Large intestine (tissue), 3 donors: ENCODE results near the gene CISH. TPM values are rescaled to one million over a fixed set of nuclear protein-coding genes. Genes with fewer than 3 reads are reported as not detected.

ENCODE experiments used
- DNase-seq, 2 donors: peaks; one replicate each; pipeline versions ENCODE4 v3.0.0 to v3.0.0-alpha.2; 2013
- H3K27ac ChIP-seq: one replicate; pipeline ENCODE4 v1.5.1; 2013; ENCODE audit warnings: low read length
- H3K27me3 ChIP-seq: 2 replicates; pipeline ENCODE4 v1.6.1; 2013; ENCODE audit warnings: low read length; ENCODE audit not compliant: control insufficient read depth, insufficient read depth
- H3K36me3 ChIP-seq: 2 replicates; pipeline ENCODE4 v1.6.1; 2013; ENCODE audit warnings: low read length; ENCODE audit not compliant: control insufficient read depth, insufficient read depth
- H3K4me1 ChIP-seq: one replicate; pipeline ENCODE4 v1.6.1; 2013; ENCODE audit warnings: low read length; ENCODE audit not compliant: control insufficient read depth, insufficient read depth
- H3K4me3 ChIP-seq: one replicate; pipeline ENCODE4 v1.5.1; 2013; ENCODE audit warnings: low read length
- H3K9me3 ChIP-seq: one replicate; pipeline ENCODE4 v1.6.1; 2013; ENCODE audit warnings: mild to moderate bottlenecking, low read depth, low read length, moderate library complexity; ENCODE audit not compliant: control insufficient read depth
- WGBS: methylation state at CpG from one replicate; pipeline ENCODE4 v1.1.5; 2013; ENCODE audit warnings: low lambda C conversion rate; ENCODE audit not compliant: insufficient coverage; 5-methylcytosine and 5-hydroxymethylcytosine counted together
- polyA plus RNA-seq: library from polyadenylated mRNA; unstranded; fragments of 120-200 nt; gene quantifications from one replicate; pipeline ENCODE4 v1.2.1, GENCODE V29; 2013

CISH gene
- polyA plus RNA-seq, 1 donor: 47.8 TPM

- peaks cover 8% of the 10 kb centered on the region for H3K36me3 ChIP-seq
- peak overlapping the region; percentile 83 for H3K27ac ChIP-seq
- no peaks in the 10 kb centered on the region for H3K9me3 ChIP-seq
- peak; percentile 84 to 85 for DNase-seq
- peak overlapping the region; percentile 68 for H3K4me3 ChIP-seq
- no CpG with 5 or more reads among the region's 24 CpGs for WGBS
- H3K27me3 ChIP-seq: no peaks in the 10 kb centered on the region
- H3K4me1 ChIP-seq: peaks cover 29% of the 10 kb centered on the region
Measured at GRCh38 chr3:50616003-50616769, 4.6 kb upstream of the CISH start.

GRCh38 chr3:50615190-50615589, 3.6 kb upstream of the CISH start:
- DNase-seq: no peak
- WGBS: no CpG with 5 or more reads among the region's 1 CpG
- Histone ChIP-seq H3K4me1 (peaks cover 29% of the 10 kb centered on the region), H3K4me3 (no peak overlapping the region), H3K27me3 (no peaks in the 10 kb centered on the region), H3K36me3 (peaks cover 2% of the 10 kb centered on the region), H3K27ac (no peak overlapping the region), H3K9me3 (no peaks in the 10 kb centered on the region)

- Histone ChIP-seq H3K27ac (peak overlapping the region; percentile 96), H3K36me3 (peaks cover 17% of the 10 kb centered on the region), H3K9me3 (no peaks in the 10 kb centered on the region), H3K4me1 (peaks cover 38% of the 10 kb centered on the region), H3K4me3 (peak overlapping the region; percentile 98), H3K27me3 (no peaks in the 10 kb centered on the region)
- no CpG with 5 or more reads among the region's 6 CpGs for WGBS
- no peak for DNase-seq
Measured at GRCh38 chr3:50612970-50613846, 1.6 kb upstream of the CISH start.

- Histone ChIP-seq H3K27me3 (no peaks in the 10 kb centered on the region), H3K4me3 (peak overlapping the region; percentile 98), H3K27ac (peak overlapping the region; percentile 96), H3K9me3 (no peaks in the 10 kb centered on the region), H3K4me1 (peaks cover 44% of the 10 kb centered on the region), H3K36me3 (peaks cover 25% of the 10 kb centered on the region)
- 6% methylated on average over 3 of the region's 29 CpGs for WGBS
- DNase-seq: peak in 1 of 2 donors; percentile 71
Measured at GRCh38 chr3:50612234-50612882, 784 bp upstream of the CISH start.

- peak overlapping the region; percentile 98 for H3K4me3 ChIP-seq
- WGBS: no CpG with 5 or more reads among the region's 10 CpGs
Measured at GRCh38 chr3:50610992-50611463, 546 bp downstream of the CISH start.

GRCh38 chr3:50610181-50610971, 1.2 kb downstream of the CISH start:
- peaks cover 45% of the 10 kb centered on the region for H3K36me3 ChIP-seq
- H3K9me3 ChIP-seq: no peaks in the 10 kb centered on the region
- peak; percentile 71 to 87 for DNase-seq
- H3K4me1 ChIP-seq: peaks cover 57% of the 10 kb centered on the region
- peak overlapping the region; percentile 97 for H3K27ac ChIP-seq
- no peaks in the 10 kb centered on the region for H3K27me3 ChIP-seq
- H3K4me3 ChIP-seq: peak overlapping the region; percentile 98
- no CpG with 5 or more reads among the region's 6 CpGs for WGBS

More at GRCh38 chr3:50610992-50611463, 546 bp downstream of the CISH start:
- H3K27me3 ChIP-seq: no peaks in the 10 kb centered on the region
- H3K27ac ChIP-seq: peak overlapping the region; percentile 97
- peaks cover 38% of the 10 kb centered on the region for H3K36me3 ChIP-seq
- no peak for DNase-seq
- no peaks in the 10 kb centered on the region for H3K9me3 ChIP-seq
- H3K4me1 ChIP-seq: peaks cover 52% of the 10 kb centered on the region

- H3K9me3 ChIP-seq: no peaks in the 10 kb centered on the region
- peaks cover 51% of the 10 kb centered on the region for H3K36me3 ChIP-seq
- WGBS: no CpG with 5 or more reads among the region's 3 CpGs
- H3K4me1 ChIP-seq: peaks cover 59% of the 10 kb centered on the region
- H3K27me3 ChIP-seq: no peaks in the 10 kb centered on the region
- DNase-seq: peak in 1 of 2 donors; percentile 41
- peak overlapping the region; percentile 97 for H3K27ac ChIP-seq
- peak overlapping the region; percentile 98 for H3K4me3 ChIP-seq
Measured at GRCh38 chr3:50609763-50610085, 1.9 kb downstream of the CISH start.

- no CpG with 5 or more reads among the region's 5 CpGs for WGBS
- Histone ChIP-seq H3K4me3 (peak overlapping the region; percentile 98), H3K9me3 (no peaks in the 10 kb centered on the region), H3K36me3 (peaks cover 56% of the 10 kb centered on the region), H3K4me1 (peaks cover 63% of the 10 kb centered on the region), H3K27me3 (no peaks in the 10 kb centered on the region), H3K27ac (peak overlapping the region; percentile 97)
- DNase-seq: no peak
Measured at GRCh38 chr3:50609071-50609762, 2.4 kb downstream of the CISH start.

GRCh38 chr3:50608278-50608677, 3.3 kb downstream of the CISH start:
- WGBS: no CpG with 5 or more reads among the region's 7 CpGs
- Histone ChIP-seq H3K27ac (no peak overlapping the region), H3K27me3 (no peaks in the 10 kb centered on the region), H3K4me1 (peaks cover 64% of the 10 kb centered on the region), H3K9me3 (no peaks in the 10 kb centered on the region), H3K4me3 (no peak overlapping the region), H3K36me3 (peaks cover 66% of the 10 kb centered on the region)
- no peak for DNase-seq
